OCI-LY1 (cell line): ENCODE results near the gene AKT3.

Experiments
- H2AFZ ChIP-seq: fragments of 200-600 bp; sonication (generic), shearing (Covaris generic); 2 replicates; pipeline ENCODE4 v1.6.0; 2014; ENCODE audit warnings: antibody characterized with exemption, mild to moderate bottlenecking, low read length
- H3F3A ChIP-seq: fragments of 200-600 bp; sonication (generic), shearing (Covaris generic); 2 replicates; pipeline ENCODE4 v1.6.0; 2014; ENCODE audit warnings: mild to moderate bottlenecking, antibody characterized with exemption, low read length, moderate library complexity; ENCODE audit not compliant: insufficient read depth
- H3K27ac ChIP-seq: fragments of 200-600 bp; sonication (generic); 2 replicates; pipeline ENCODE4 v1.5.1; 2014; ENCODE audit warnings: low read length, mixed run types, mild to moderate bottlenecking, low read depth; ENCODE audit not compliant: poor library complexity, severe bottlenecking
- H3K27me3 ChIP-seq: fragments of 200-600 bp; sonication (generic); 2 replicates; pipeline ENCODE4 v1.6.0; 2014; ENCODE audit warnings: antibody characterized with exemption, mild to moderate bottlenecking, low read length, moderate library complexity; ENCODE audit not compliant: insufficient read depth
- H3K36me3 ChIP-seq: fragments of 200-600 bp; sonication (generic); 2 replicates; pipeline ENCODE4 v1.6.1; 2014; ENCODE audit warnings: mild to moderate bottlenecking, antibody characterized with exemption, low read length, moderate library complexity, mixed read lengths; ENCODE audit not compliant: insufficient read depth
- H3K4me1 ChIP-seq: fragments of 200-600 bp; sonication (generic); 2 replicates; pipeline ENCODE4 v1.5.1; 2014; ENCODE audit warnings: mild to moderate bottlenecking, low read length, moderate library complexity; ENCODE audit not compliant: insufficient read depth, severe bottlenecking
- H3K4me2 ChIP-seq: fragments of 200-600 bp; sonication (generic), shearing (Covaris generic); 2 replicates; pipeline ENCODE4 v1.6.1; 2014; ENCODE audit warnings: low read length
- H3K4me3 ChIP-seq: fragments of 200-600 bp; sonication (generic); 2 replicates; pipeline ENCODE4 v1.5.1; 2014; ENCODE audit warnings: low read length, low read depth, mild to moderate bottlenecking, mixed read lengths; ENCODE audit not compliant: poor library complexity, severe bottlenecking
- H3K79me2 ChIP-seq: fragments of 200-600 bp; shearing (Covaris generic); 2 replicates; pipeline ENCODE4 v1.6.1; 2016; ENCODE audit warnings: mixed run types, low read length, mixed read lengths; ENCODE audit not compliant: insufficient read depth
- H3K9ac ChIP-seq: fragments of 200-600 bp; sonication (generic), shearing (Covaris generic); 2 replicates; pipeline ENCODE4 v1.6.1; 2014; ENCODE audit warnings: mild to moderate bottlenecking, low read length, mixed read lengths
- H3K9me2 ChIP-seq: fragments of 200-600 bp; sonication (generic), shearing (Covaris generic); 2 replicates; pipeline ENCODE4 v1.6.1; 2014; ENCODE audit warnings: low read depth, mild to moderate bottlenecking, low read length, mixed read lengths
- H3K9me3 ChIP-seq: fragments of 200-600 bp; shearing (Covaris generic); 2 replicates; pipeline ENCODE4 v1.6.1; 2014; ENCODE audit warnings: low read length, mixed read lengths
- H4K20me1 ChIP-seq: fragments of 200-600 bp; sonication (generic), shearing (Covaris generic); 2 replicates; pipeline ENCODE4 v1.6.0; 2016; ENCODE audit warnings: mild to moderate bottlenecking, low read length; ENCODE audit not compliant: insufficient read depth
- EZH2 ChIP-seq: fragments of 200-600 bp; sonication (generic), shearing (Covaris generic); IDR thresholded peaks from 2 replicates; pipeline ENCODE4 v1.8.0; 2017; ENCODE audit warnings: borderline replicate concordance, mixed run types, mild to moderate bottlenecking, antibody characterized with exemption, low read length, moderate library complexity, mixed read lengths
- TF ChIP-seq, protein P1 (sequence below): fragments of 200-600 bp; sonication (generic), shearing (Covaris generic); IDR thresholded peaks from 2 replicates; pipeline ENCODE4 v1.5.1; 2017; ENCODE audit warnings: mild to moderate bottlenecking, antibody characterized with exemption, low read length, moderate library complexity, mixed read lengths

Gene AKT3

DNA sequence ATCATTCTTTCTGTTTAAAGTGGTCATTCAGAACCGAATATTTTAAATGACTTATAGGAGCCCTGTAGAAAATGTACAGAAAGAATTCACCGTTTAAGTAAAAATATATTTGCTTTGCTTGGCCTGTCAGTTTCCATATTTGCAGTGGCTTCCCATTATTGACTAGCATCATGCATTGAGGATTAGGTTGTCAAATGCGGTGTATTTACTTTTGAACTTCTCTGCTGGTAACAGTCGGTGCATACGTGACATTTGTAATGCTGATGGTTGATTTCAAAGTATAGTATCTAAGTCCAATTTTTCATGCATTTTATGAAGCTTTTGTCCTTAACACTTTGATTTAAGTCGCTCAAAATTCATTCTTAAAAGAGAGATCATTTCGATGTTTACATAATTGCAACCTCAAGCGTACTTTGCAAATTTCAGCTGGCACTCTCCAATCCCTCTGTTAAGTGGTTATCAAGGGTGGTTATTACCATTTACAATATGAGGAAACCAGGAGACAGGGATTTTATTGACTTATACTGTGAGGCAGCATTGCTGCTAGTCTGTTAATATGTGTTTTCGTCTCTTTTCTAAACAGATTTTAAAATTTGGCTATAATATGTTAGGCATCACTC lies 392.6 kb downstream of the AKT3 start:
- H3K9me2 ChIP-seq, result no peaks in the 10 kb centered on the region
- no peaks in the 10 kb centered on the region for H4K20me1 ChIP-seq
- no peak overlapping the region for H3K9ac ChIP-seq
- no peaks in the 10 kb centered on the region for H3K36me3 ChIP-seq
- TF ChIP-seq, protein P1, sequence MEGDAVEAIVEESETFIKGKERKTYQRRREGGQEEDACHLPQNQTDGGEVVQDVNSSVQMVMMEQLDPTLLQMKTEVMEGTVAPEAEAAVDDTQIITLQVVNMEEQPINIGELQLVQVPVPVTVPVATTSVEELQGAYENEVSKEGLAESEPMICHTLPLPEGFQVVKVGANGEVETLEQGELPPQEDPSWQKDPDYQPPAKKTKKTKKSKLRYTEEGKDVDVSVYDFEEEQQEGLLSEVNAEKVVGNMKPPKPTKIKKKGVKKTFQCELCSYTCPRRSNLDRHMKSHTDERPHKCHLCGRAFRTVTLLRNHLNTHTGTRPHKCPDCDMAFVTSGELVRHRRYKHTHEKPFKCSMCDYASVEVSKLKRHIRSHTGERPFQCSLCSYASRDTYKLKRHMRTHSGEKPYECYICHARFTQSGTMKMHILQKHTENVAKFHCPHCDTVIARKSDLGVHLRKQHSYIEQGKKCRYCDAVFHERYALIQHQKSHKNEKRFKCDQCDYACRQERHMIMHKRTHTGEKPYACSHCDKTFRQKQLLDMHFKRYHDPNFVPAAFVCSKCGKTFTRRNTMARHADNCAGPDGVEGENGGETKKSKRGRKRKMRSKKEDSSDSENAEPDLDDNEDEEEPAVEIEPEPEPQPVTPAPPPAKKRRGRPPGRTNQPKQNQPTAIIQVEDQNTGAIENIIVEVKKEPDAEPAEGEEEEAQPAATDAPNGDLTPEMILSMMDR, result no peak
- no peak for TF ChIP-seq EZH2
- H3K4me2 ChIP-seq, result no peak overlapping the region
- H3K79me2 ChIP-seq, result no peaks in the 10 kb centered on the region
- H3K27me3 ChIP-seq, result no peaks in the 10 kb centered on the region
- H3K4me3 ChIP-seq, result no peak overlapping the region
- H3F3A ChIP-seq, result no peaks in the 10 kb centered on the region
- no peaks in the 10 kb centered on the region for H3K4me1 ChIP-seq
- H2AFZ ChIP-seq, result no peak overlapping the region
- no peak overlapping the region for H3K27ac ChIP-seq
- no peaks in the 10 kb centered on the region for H3K9me3 ChIP-seq

DNA sequence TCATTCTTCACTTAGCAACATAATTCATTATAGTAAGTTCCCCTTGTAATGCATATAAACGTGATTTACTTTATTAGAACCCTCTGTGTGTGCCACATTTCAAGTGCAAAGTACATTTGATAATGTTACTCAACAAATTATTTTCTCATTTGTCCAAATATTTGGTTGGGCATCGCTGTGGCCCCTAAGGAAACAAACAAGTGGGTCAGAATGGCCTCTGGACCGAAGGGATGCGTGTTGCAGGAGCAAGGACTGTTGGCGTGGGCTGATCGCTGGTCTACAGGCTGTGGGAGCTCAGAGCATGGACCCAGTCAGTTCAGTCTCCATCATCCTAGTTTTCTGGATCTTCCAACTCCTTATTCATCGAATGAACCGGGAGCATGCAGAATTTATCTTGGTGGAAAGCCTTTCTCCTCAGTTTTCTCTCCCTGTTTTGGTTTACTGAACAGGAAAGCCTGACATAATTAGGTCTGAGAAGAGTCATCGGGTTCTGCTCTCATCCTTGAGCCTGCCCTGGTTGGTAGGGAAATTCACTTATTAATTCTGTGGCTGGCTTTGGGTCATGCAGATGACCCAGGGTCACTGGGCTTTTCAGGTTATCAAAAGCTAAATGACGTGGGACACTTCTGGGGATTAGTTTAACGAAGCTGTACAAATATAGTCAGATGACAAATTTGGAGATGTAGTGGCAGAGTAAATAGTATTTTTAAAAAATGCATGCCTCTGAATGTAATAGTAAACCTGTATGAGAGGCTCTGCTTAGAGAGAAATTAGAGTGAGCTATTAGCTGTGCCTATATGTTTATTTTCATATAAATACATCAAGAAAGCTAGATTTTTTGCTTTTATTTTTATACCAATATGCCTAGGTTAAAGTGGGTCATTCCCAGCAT lies 394.0 kb downstream of the AKT3 start:
- no peaks in the 10 kb centered on the region for H3K36me3 ChIP-seq
- no peaks in the 10 kb centered on the region for H3K9me2 ChIP-seq
- no peak overlapping the region for H2AFZ ChIP-seq
- H4K20me1 ChIP-seq, result no peaks in the 10 kb centered on the region
- no peak overlapping the region for H3K4me2 ChIP-seq
- H3K4me1 ChIP-seq, result peaks cover 6% of the 10 kb centered on the region
- no peak overlapping the region for H3K4me3 ChIP-seq
- no peak for TF ChIP-seq EZH2
- TF ChIP-seq, protein P1, result no peak
- H3K79me2 ChIP-seq, result no peaks in the 10 kb centered on the region
- no peaks in the 10 kb centered on the region for H3K9me3 ChIP-seq
- no peaks in the 10 kb centered on the region for H3K27me3 ChIP-seq
- no peaks in the 10 kb centered on the region for H3F3A ChIP-seq
- H3K9ac ChIP-seq, result no peak overlapping the region
- H3K27ac ChIP-seq, result no peak overlapping the region

DNA sequence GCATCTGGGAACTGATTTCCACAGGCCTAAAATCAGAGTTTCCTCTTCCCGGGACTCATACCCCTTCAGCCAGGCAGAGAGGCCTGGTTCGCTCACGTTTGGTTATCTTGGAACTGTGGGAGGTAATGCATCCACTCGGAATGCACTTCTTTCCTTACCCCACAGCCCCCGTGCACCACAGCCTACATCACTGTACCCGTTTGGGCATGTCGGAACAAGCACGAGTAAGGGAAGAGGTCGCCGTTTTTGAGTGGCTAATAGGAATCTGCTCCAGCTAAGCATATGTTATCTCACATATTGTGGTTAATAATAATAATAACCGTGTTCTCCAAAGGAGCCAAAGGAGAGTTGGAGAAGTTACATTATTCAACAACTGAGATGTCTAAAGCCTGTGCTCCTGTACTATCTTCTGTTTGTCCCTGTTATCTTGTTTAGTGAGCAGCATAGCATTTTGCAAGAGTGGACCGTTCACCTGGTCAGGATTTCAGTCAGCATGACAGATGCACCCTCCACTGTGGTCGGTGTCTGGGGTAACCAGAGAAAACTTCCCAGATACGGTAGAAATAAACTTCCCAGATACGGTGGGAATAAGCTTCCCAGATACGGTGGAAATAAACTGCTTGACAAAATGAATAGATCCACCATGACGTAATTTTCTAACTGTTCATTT lies 395.6 kb downstream of the AKT3 start:
- no peak overlapping the region for H3K9ac ChIP-seq
- H3K36me3 ChIP-seq, result no peaks in the 10 kb centered on the region
- TF ChIP-seq EZH2, result no peak
- TF ChIP-seq, protein P1, result no peak
- no peaks in the 10 kb centered on the region for H4K20me1 ChIP-seq
- no peaks in the 10 kb centered on the region for H3K9me2 ChIP-seq
- no peak overlapping the region for H3K4me3 ChIP-seq
- no peak overlapping the region for H3K27ac ChIP-seq
- H2AFZ ChIP-seq, result no peak overlapping the region
- H3F3A ChIP-seq, result no peaks in the 10 kb centered on the region
- H3K9me3 ChIP-seq, result no peaks in the 10 kb centered on the region
- no peak overlapping the region for H3K4me2 ChIP-seq
- no peaks in the 10 kb centered on the region for H3K79me2 ChIP-seq
- no peaks in the 10 kb centered on the region for H3K27me3 ChIP-seq
- H3K4me1 ChIP-seq, result peaks cover 6% of the 10 kb centered on the region
